Cortex of kidney (tissue), 1 donor: ENCODE measurements around the gene SH2B3.

Experiments
- DNase-seq: peaks from one replicate; lab custom pipeline; 2025; lab: John Stamatoyannopoulos, UW

The SH2B3 gene

GRCh38 chr12:111409403-111409779 is 3.7 kb downstream of the SH2B3 start:
- DNase-seq = peak; percentile 6

DNA sequence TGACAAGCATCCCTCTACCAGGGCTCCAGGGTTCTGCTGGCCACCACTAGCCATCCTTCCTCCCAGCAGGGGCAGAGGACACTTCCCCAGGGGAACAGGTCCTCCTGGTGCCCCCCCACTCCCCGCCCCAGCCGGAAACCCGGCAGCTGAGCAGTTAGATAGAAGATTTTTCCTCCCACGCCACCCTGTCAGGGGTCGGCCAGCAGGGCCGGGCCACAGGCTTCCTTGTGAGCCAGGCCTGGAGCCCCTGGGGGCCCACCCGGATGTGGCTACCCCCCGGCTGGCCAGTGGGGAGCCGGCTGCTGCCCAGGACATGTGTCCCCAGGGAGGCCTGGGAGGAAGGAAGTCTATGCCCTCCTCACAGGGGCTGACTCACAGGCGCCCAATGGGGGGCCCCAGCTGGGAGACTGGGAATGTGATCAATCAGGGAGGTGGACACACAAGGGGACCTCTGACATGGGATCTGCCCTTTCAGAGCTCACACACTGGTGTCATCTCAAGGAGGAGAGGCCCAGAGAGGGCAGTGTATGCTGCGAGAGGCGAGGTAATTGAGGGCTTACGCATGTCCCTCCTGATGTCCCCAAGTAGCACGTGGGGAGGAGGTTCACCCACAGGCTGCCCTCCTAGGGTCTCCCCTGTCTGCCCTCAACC is 4.2 kb downstream of the SH2B3 start:
- DNase-seq = no peak

DNA sequence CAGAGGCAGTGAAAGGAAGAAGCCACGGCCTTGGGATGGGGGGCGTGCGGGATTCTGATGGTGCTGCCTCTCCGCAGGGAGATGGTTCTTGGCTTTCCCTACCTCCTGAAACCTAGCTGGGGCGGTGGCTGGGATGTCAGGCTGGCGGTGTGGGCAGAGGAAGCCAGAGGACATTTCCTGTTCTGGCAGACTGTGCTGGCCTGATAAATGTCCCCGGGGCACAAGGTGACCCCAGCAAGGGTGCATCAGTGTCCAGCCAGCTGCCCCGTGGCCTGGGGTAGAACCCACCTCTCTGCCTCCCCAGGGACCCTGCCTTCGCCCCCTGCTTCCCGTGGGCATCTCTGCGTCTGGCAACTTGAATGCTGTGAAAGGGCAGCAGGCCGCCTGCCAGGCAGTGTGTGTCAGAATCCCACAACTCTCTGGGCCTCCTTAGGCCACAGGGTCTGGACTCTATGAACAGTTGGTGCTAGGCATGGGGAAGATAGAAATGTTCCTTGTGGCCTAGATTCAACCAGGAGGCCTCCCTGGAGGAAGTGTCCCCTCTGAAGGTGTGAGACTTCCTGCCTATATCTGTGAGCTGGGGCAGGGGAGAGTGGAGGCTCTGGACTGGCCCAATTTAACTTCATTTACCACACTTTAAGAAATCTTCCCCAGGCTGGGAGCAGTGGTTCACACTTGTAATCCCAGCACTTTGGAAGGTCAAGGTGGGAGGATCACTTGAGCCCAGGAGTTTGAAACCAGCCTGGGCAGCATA is 4.9 kb downstream of the SH2B3 start:
- DNase-seq = no peak

GRCh38 chr12:111411185-111411764 is 5.6 kb downstream of the SH2B3 start:
- DNase-seq = no peak

DNA sequence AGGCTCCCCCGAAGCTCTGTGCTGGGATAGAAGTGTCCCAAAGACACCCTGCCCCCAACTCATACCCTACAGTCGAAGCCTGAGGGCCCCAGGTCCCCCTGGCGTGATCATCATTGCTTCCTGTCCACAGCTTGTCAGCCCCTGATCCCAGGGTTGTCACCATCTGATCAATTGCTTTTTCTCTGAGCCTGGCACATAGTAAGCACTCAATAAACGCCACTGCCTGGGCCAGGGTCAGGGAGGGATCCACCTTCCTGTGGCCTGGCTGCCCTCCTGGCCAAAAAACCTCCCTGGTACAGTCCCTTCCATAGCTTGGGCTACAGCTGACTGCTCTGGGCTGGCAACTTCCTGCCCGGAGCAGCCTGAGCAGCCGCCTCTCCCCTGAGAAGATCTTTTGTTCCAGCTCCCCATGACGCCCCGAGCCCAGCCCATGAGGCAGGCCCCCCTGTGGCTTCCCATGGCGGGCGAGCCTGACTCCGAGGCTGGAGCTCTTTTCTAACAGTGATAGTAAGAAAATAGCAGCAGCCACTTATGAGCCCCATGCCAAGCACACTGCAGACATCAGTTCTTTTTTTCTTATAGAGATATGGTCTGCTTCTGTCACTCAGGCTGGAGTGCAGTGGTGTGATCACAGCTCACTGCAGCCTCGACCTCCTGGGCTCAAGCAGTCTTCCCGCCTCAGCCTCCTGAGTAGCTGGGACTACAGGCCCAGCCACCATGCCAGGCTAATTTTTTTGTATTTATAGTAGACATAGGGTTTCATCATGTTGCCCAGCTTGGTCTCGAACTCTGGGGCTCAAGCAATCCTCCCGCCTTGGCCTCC is 6.5 kb downstream of the SH2B3 start:
- no peak for DNase-seq

DNA sequence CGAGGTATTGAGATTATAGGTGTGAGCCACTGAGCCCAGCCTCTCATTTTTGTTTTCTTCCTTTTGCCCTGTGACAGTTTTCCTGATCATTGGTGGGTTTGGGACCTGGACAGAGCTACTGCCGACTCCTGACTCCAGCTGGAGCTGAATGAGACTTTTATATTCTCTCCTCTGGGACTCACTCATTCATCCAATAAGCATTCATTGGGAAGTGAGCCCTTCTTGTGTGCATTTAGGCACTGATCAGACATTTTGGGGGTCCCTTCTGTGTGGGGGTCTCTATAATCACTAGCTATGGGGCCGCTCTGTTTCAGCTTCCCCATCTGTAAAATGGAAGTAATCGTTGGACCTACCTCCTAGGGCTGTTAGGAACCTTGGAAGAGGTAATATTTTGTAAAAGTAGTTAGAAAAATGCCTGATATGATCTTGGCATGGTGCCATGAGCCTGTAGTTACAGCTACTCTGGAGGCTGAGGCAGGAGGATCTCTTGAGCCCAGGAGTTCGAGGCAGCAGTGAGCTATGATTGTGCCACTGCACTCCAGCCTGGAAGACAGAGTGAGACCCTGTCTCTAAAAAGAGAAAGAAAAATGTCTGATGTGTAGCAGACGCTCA is 7.2 kb downstream of the SH2B3 start:
- no peak for DNase-seq

DNA sequence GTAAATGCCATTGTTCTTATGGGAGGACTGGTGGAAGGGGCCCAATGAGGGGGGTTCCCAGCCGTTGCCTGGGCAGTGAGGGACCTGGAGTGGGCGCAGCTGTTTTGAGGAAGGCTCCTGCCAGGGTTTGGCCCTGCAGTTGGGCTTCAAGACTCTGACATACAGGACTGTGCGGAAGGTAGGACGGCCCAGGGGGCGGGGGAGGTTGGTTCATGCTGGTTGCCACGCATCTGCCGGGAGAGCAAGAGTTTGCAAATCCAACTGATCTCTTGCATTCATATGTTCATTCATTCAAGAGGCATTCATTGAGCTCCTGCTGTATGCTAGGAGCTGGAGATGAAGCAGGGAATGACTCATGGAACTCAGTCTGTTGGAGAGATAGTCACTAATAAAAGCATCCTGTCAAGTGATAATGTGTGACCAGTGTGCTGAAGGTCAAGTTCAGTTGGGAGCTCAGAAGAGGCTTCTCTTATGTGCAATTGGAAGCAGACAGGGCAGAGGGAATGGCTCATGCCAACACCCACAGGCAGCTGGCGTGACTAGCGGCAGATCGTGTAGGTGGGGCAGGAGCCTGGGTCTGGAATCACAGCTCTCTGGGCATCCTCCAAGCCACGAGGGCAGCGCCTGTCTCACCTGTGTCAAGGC is 7.8 kb downstream of the SH2B3 start:
- DNase-seq = no peak

GRCh38 chr12:111414711-111415252 is 9.1 kb downstream of the SH2B3 start:
- no peak for DNase-seq

- DNase-seq = no peak
Measured at GRCh38 chr12:111417290-111417689, 11.6 kb downstream of the SH2B3 start.

DNA sequence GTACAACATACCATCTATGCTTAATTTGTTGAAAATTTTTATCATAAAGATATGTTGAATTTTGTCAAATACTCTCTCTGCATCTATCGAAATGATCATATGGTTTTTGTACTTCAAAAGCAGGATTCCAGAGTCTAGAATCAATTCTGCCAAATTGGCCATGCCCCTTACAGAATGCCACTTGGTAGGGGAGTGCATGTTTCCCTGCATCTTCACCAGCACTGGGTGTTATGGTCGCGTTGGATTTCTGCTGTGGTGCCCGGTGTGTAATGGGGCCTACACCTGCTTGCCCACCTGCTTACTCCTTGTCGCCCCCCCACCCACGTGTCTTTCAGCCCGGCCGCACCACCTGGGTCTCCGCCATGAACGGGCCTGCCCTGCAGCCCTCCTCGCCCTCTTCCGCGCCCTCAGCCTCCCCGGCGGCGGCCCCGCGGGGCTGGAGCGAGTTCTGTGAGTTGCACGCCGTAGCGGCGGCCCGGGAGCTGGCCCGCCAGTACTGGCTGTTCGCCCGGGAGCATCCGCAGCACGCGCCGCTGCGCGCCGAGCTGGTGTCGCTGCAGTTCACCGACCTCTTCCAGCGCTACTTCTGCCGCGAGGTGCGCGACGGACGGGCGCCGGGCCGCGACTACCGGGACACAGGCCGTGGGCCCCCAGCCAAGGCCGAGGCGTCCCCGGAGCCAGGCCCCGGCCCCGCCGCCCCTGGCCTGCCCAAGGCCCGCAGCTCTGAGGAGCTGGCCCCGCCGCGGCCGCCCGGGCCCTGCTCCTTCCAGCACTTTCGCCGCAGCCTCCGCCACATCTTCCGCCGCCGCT is 12.3 kb downstream of the SH2B3 start:
- DNase-seq = no peak

- DNase-seq = no peak
Measured at GRCh38 chr12:111418594-111418880, 12.8 kb downstream of the SH2B3 start.

DNA sequence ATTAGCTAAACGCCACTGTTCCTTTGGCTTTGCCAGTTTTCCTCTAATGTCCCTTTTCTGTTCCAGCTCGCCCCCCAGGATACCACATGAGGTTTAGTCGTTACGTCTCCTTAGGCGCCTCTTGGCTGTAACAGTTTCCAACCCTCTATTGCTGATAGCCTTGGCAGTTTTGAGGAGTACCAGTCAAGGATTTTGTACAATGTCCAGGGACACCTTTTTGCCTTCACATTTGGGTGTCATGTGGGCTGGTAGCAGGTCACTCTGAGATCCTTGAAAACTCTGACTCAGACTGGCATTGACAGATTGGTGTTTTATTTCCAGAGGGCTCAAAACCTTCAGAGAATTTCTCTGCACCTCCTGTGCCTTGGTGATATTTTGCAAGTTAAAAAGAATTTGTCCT is 14.1 kb downstream of the SH2B3 start:
- no peak for DNase-seq

DNA sequence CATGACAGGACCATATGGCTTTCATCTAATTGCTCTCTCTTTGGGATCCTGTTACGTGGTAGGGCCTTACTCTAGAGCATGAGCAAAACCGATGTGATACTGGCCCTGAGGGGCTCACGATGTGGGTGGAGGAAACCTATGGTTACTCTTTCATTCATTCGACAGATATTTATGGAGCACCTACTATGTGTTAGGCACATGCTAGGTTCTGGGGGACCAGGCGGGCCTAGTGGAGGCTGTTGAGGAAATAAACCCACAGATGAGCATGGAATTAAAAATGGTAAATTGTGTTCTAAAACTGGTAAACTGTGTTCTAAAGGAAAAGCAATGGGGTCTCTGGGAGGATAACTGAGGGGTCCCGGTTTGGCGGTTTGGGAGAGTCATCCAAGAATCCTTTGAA is 14.8 kb downstream of the SH2B3 start:
- no peak for DNase-seq

- no peak for DNase-seq
Measured at GRCh38 chr12:111424189-111424792, 18.6 kb downstream of the SH2B3 start.

GRCh38 chr12:111424793-111425251 is 19.1 kb downstream of the SH2B3 start:
- DNase-seq = no peak

- DNase-seq = no peak
Measured at GRCh38 chr12:111425655-111426054, 19.9 kb downstream of the SH2B3 start.

GRCh38 chr12:111426344-111427185 is 20.8 kb downstream of the SH2B3 start:
- DNase-seq = no peak

GRCh38 chr12:111427417-111428074 is 21.8 kb downstream of the SH2B3 start:
- DNase-seq = no peak
